ENCODE results near the gene ZCCHC2. TPM values are rescaled to one million over a fixed set of nuclear protein-coding genes. Genes with fewer than 3 reads are reported as not detected.

ZCCHC2 gene
- total RNA-seq, 1 donor from 2014 or later: 15.4 TPM

DNA sequence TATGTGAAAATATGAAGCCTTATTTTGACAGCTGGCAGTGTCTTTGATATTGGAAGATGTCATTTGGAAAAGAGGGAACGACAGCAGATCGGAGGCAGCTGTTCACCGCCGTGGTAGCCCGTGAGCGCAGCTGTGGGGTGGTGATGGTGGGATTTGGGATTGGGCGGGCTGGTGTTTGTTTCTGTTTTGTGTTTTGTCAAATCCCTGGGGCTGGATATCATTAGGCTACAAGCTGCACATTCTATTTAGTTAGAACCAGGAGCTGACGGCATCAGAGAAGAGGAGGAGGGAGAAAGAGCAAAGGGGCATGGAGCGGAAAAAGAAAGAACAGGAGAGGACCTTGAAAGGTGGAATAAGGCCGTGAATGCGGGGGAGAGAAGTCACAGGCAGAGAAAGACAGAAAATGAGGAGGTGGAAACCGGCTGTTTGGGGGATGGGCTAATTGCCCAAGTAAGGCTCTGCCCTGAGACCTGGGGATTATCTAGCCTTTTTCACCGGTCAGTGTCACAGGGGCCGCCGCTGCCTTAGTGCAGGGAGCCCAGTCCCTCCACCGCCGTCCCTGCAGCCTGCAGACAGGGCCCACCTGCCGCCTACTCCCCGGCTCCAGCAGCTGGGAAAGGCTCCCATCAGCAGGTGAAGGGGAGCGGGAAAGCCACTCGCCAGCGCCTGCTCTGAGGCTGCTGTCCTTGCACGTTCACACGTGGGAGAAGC lies 88.0 kb downstream of the ZCCHC2 start:
- DNase-seq: peak; percentile 70

DNA sequence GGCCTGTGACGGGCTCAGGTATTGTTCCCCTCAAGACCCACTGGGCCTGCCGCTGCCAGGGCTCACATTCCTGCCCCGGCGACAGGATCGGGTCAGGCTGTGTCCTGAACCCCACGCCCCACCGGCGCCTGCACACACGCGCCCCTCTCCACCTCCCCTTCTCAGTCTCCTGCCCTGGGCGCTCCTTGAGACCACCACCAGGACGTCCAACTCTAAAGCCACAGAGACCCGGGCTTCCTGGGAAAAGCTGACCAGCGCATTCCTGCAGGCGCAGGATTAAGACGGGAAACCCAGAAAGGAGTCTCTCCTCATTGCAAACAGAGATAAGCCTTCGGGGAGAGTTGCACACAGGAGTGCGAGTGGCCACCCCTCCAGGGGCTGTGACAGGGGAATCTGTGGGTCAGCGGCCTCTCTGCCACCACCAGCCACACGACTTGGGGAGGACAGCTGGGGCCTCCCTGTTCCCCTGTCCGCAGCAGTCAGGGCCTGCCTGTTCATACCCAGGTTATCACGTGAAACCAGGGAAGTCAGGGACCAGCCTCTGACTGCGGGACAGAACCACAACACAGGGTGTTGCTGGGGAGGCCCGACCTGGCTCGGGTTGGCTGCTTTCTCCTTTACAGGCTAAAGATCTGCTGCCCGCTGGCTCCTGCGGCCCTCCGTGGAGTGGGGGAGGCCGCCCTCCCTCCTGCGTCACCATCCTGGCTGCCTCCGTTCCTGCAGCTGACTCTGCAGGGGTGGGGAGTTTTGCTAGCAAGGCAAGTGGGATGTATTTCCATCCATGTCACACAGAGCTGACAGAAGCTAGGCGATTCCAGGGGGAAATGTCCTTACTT lies 88.8 kb downstream of the ZCCHC2 start:
- peak; percentile 34 for DNase-seq

DNA sequence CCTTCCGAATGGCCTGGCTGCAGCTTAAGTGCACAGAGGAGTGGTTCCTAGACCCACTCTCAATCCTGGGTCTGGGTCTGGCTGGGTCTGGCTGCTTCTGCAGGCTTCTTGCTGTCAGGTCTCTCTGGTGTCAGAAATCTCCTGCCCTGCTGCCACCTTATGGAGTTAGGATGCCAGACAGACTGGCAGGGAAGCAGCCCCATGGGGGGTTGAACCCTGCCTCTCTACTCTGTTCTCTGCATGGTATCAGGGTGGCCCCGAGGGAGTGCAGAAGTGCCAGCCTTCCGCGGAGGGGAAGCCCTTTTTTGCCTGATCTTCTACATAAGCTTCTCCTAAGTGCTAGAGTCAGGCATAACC lies 89.4 kb downstream of the ZCCHC2 start:
- no peak for DNase-seq

DNA sequence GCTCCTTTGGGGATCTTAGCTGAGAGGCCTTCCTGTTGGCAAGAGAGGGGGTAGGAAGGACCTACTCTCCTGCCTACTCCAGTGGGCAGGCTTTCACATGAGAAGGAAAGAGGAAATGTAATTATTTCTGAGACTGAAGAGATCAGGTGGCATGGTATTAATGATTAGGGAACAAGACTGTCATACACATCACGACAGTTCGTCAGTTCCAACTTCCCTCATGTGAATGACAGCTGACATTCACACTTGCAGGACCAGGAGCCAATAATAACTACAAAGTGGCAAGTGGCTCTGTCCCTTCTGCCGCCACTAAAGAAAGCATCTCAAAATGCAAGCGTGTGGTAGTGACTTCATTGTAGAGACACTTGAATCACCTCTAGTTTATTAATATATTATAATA lies 90.0 kb downstream of the ZCCHC2 start:
- DNase-seq: no peak

DNA sequence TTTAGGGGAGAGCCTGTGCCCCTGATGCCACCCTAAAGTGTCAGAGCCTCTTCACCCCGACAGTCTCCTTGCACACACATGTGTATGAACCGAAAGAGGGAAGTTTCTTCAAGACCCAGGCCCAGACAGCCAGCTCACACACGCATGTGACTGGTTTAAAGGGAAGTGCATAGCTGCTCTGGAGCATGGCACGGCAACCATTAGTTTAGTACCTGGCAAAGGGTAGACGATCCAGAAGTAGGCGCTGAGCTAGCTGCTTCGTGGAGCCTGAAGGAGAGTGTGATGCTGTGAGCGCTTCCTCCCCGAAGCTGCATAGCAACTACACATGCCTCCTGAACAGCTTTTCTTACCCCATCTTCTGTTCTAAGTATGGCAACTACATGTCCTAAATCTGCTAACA lies 91.7 kb downstream of the ZCCHC2 start:
- DNase-seq: no peak

DNA sequence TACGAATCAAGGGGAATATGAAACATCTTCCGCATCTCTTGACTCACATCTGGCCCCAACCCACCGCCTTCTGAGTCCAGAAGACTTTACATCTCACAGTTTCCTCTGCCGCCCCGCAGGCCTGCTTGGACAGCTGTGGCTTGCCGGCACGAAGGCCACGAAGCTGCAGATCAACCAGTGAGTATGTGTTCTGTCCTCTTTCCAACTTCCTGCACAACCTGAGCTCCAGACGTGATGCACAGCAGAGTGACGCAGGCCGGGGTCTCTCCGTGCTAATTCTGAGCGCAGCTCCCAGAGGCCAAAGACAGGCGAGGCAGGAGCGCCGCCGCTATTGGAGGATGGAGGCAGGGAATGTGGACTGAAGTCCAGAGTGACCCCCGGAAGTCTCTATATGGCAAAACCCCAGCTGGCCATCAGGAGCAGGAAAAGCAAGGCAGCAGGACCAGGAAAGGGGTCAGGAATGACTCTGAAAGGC lies 93.5 kb downstream of the ZCCHC2 start:
- peak; percentile 24 for DNase-seq

DNA sequence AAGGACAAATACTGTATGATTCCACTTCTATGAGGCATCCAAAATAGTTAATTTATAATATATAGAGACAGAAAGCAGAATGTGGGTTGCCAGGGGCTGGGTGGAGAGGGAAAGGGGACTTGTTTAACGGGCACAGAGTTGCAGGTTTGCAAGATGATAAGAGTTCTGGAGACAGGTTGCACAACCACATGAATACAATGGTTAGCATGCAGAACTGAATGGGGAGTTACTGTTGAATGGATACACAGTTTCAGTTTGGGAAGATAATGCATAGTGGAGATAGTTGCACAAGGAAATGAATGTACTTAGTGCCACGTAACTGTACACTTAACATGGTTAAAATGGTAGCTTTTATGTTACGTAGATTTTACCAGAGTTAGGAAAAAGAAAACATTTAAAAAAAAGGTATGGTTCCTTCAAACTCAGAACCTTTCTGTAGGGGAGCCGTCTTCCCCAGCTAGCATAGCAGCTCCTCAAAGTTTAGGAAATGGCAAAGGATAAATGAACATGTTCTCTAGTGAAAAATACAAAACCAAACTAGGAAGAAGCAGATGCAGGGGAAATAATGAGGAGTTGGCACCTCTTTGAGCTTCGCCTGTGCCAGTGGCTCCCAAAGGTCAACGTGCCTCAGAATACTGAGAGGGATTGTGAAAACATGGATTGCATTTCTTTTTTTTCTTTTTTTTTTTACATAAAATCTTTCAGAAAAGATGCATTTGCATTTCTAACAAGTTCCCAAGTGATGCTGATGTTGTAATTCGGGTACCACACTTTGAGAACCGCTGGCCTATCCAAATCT lies 95.2 kb downstream of the ZCCHC2 start:
- DNase-seq: no peak

DNA sequence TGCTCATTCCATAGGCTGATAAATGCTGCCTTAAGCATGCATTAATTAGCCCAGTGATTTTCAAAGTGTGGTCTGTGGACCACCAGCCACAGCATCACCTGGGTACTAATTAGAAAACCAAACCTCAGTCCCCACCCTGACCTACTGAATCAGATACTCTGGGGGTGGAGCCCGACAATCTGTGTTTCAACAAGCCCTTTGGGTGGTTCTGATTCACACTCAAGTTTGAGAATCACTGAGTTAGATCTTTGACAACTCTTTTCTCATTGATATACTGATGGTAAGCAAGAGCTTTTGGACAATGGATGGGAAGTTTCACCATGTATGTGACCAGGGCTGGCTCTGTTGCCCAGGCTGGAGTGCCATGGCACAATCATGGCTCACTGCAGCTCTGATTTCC lies 95.9 kb downstream of the ZCCHC2 start:
- no peak for DNase-seq

DNA sequence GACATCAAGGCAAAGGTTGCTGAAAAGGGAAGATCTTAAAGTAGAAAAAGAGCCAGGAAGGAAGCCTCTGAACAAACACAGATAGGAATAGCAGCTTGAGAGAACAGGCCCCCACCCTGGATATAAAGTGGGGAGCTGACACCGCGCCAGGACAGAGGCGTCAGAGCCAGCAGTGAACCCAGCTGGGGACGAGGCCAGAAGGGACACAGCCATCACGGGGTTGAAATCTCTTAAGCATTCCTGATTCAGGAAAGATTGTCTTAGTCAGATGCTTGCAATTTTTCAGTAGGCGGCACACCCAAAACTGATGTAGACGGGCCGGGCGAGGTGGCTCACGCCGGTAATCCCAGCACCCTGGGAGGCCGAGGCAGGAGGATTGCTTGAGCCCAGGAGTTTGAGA lies 98.7 kb downstream of the ZCCHC2 start:
- DNase-seq: peak; percentile 14

DNA sequence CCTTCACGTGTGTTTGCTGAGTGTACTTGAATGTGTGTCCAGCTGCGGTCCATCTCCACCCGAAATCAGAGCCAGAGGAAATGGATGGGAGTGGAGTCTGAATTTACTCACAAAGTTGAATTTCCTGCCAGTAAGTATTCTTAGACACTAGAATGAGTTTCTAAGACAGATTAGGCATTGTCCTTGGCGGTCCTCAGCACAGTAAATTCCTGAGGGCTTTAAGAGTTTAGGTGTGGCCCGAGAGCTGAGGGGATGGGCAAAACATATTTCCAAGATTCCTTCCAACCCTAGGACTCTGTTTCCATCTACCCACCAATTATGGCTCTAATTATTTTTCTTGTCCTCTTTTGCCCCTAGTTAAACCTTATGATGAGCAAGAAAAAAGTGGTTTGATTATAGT lies 102.2 kb downstream of the ZCCHC2 start:
- DNase-seq: peak; percentile 31

Other genes starting within 250 kb of the ZCCHC2 start
- 4.8 TPM for gene TNFRSF11A, start 197.7 kb upstream of the ZCCHC2 start, total RNA-seq
- gene PHLPP1, start 192.5 kb downstream of the ZCCHC2 start, total RNA-seq: 8.8 TPM

Measured in tongue (tissue), 2 donors.